Keratinocyte (primary cell): Measurements from ENCODE around the gene PPP2R5E.

Experiments
- EZH2 ChIP-seq: IDR thresholded peaks from one replicate; pipeline ENCODE4 v1.6.1; 2012; ENCODE audit warnings: inconsistent platforms, mild to moderate bottlenecking, low read length, moderate library complexity
- TF ChIP-seq, protein P1 (sequence below), 3 experiments: IDR thresholded peaks in 1 of 3; conservative IDR thresholded peaks in 1 of 3; optimal IDR thresholded peaks in 1 of 3; 2 replicates in 2 of 3; 3 replicates in 1 of 3; pipeline versions ENCODE3 to v1.5.1; 2011; ENCODE audit warnings: low read length in 3 of 3, mild to moderate bottlenecking in 3 of 3, moderate library complexity in 2 of 3, control low read depth in 1 of 3, inconsistent platforms in 1 of 3; ENCODE audit not compliant: insufficient read depth in 2 of 3; ENCODE audit errors: extremely low read depth in 1 of 3

DNA sequence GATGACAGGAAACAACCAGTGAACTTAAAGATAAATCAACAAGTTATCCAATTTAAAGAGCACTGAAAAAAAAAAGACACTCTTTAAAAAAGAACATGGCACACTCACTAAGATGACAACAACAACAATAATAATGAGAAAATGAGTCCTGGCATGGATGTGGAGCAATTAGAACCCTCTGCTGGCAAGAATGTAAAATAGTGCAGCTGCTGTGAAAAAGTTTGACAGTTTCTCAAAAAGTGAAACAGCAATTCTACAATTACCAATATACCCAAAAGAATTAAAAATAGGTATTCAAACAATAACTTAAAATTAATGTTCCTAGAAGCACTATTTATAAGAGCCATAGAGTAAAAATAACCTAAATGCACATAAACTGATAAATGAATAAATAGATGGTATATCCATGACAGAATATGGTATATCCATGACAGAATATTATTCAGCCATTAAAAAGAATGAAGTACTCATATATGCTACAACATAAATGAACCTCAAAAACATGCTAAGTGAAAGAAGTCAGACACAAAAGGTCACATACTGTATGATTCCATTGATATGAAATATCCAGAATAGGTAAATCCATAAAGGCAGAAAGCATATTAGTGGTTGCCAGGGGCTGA is 175.3 kb downstream of the PPP2R5E start:
- TF ChIP-seq, protein P1, sequence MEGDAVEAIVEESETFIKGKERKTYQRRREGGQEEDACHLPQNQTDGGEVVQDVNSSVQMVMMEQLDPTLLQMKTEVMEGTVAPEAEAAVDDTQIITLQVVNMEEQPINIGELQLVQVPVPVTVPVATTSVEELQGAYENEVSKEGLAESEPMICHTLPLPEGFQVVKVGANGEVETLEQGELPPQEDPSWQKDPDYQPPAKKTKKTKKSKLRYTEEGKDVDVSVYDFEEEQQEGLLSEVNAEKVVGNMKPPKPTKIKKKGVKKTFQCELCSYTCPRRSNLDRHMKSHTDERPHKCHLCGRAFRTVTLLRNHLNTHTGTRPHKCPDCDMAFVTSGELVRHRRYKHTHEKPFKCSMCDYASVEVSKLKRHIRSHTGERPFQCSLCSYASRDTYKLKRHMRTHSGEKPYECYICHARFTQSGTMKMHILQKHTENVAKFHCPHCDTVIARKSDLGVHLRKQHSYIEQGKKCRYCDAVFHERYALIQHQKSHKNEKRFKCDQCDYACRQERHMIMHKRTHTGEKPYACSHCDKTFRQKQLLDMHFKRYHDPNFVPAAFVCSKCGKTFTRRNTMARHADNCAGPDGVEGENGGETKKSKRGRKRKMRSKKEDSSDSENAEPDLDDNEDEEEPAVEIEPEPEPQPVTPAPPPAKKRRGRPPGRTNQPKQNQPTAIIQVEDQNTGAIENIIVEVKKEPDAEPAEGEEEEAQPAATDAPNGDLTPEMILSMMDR (optimal IDR thresholded peaks at IDR 0.05 in 1 of 3, IDR thresholded peaks at IDR 0.05 in 1 of 3, conservative IDR thresholded peaks at IDR 0.05 in 1 of 3; ENCODE audit: extremely low read depth in 1 of 3, insufficient read depth in 2 of 3, low read length in 3 of 3) = no peak
- no peak for TF ChIP-seq EZH2
